GM18858 (cell line): ENCODE results near the gene APP.
"Not testable (repeated sequence)": the region's sequence is repeated elsewhere in the genome, so short reads cannot be mapped to it uniquely, and the experiment has no call there.

Source experiments
- ATAC-seq: cut with Tn5 transposase; IDR thresholded peaks from one replicate; pipeline ENCODE4 v1.9.1; 2021; ENCODE audit not compliant: unreplicated experiment

APP gene

GRCh38 chr21:26106562-26106961 is 64.0 kb downstream of the APP start:
- no peak for ATAC-seq

GRCh38 chr21:26105819-26106218 is 64.8 kb downstream of the APP start:
- ATAC-seq: no peak

- no peak for ATAC-seq
These were observed 70.0 kb downstream of the APP start for GRCh38 chr21:26100573-26100972.

GRCh38 chr21:26099610-26100219 is 70.9 kb downstream of the APP start:
- no peak for ATAC-seq

- ATAC-seq: no peak
These were observed 71.7 kb downstream of the APP start for GRCh38 chr21:26098772-26099397.

GRCh38 chr21:26097475-26097874 is 73.1 kb downstream of the APP start:
- no peak for ATAC-seq

GRCh38 chr21:26096494-26097371 is 73.8 kb downstream of the APP start:
- no peak for ATAC-seq

- ATAC-seq: no peak
These were observed 75.4 kb downstream of the APP start for GRCh38 chr21:26095131-26095530.

- no peak for ATAC-seq
These were observed 77.4 kb downstream of the APP start for GRCh38 chr21:26093122-26093521.

GRCh38 chr21:26091480-26092018 is 79.0 kb downstream of the APP start:
- ATAC-seq: no peak

GRCh38 chr21:26089730-26090129 is 80.8 kb downstream of the APP start:
- ATAC-seq: no peak

GRCh38 chr21:26087223-26087918 is 83.2 kb downstream of the APP start:
- no peak for ATAC-seq

- ATAC-seq: no peak
These were observed 84.7 kb downstream of the APP start for GRCh38 chr21:26085882-26086281.

- ATAC-seq: no peak
These were observed 85.4 kb downstream of the APP start for GRCh38 chr21:26085127-26085526.

- no peak for ATAC-seq
These were observed 88.0 kb downstream of the APP start for GRCh38 chr21:26082549-26082948.

GRCh38 chr21:26081175-26081760 is 89.3 kb downstream of the APP start:
- ATAC-seq: not testable (repeated sequence)

GRCh38 chr21:26080211-26080610 is 90.4 kb downstream of the APP start:
- ATAC-seq: no peak

GRCh38 chr21:26079366-26079765 is 91.2 kb downstream of the APP start:
- ATAC-seq: no peak

- no peak for ATAC-seq
These were observed 93.0 kb downstream of the APP start for GRCh38 chr21:26077521-26077920.

GRCh38 chr21:26072666-26073615 is 97.6 kb downstream of the APP start:
- ATAC-seq: no peak
